GM19467 (cell line): ENCODE measurements around the gene CXorf58.

Experiments used
- ATAC-seq: cut with Tn5 transposase; IDR thresholded peaks from one replicate; pipeline ENCODE4 v1.9.1; 2021; ENCODE audit warnings: mild to moderate bottlenecking, moderate library complexity; ENCODE audit not compliant: unreplicated experiment

CXorf58 gene

DNA sequence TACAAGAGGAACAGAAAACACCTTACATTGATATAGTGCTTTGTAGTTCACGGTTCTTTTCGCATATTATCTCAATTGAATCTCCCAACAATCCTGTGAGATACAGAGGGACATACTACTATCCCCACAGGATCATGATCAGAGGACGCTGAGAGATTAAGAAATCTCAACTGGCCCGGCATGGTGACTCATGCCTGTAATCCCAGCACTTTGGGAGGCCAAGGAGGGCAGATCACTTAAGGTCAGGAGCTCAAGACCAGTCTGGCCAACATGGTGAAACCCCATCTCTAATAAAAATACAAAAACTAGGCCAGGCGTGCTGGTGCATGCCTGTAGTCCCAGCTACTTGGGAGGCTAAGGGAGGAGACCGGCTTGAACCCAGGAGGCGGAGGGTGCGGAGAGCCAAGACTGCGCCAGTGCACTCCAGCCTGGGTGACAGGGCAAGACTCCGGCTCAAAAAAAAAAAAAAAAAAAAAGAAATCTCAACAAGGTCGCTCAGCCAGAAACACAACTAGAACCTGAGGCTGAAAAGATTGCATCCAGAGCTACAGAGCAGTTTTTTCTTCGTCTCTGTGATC, 7.5 kb upstream of the CXorf58 start:
- no peak for ATAC-seq

DNA sequence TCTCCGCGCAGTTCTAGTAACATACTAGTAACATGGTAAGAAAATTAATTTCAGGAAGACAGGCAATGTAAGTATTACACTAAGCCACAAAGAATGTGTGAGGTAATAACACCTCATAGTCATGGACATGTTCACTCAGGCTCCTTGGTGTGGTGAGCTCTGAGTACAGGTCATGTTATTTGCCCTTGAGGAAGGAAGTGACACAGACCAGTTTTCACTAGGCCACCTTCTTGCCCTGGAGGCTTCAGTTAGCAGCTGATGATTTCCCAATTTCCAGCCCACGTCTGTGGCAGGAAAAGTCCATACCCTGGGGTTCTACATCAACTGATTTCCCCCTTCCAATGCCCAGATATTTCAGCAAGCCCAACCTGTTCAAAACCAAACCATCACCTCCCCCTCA, 6.7 kb upstream of the CXorf58 start:
- no peak for ATAC-seq

DNA sequence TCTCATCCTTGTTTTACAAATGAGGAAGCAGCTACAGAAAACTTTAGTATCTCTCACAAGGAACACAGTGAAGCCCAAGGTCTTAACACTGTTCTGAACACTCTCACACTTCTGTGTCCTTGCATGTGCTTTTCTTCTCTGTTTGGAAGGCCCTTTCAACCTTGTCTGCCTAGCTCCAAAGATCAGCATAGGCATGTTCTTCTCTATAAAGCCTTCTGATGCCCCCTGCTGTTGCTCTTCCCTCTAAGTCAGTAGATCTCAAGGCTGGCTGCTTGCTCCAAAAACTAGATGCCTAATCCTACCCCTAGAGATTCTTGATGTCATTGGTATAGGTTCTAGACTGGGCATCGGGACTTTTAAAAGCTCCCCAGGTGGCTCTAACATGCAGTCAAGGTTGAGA, 6.0 kb upstream of the CXorf58 start:
- ATAC-seq, result peak; percentile 49

DNA sequence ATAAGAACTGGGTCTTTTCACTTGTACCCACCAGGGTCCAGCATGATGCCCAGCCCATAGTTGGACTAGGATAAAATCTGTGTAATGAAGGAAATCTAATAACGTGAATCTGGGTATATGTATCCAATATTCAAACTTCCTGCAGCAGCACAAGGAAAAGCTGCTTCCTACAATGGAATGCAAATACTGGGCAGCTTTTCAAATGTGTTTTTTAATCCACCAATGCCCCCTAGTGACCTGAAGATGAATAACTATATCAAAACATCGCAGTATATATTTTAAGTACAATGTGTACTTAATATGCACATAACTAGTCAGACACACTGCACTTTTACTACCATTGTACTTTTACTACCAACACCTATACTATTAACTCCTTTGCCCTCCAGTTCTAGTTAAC, 5.4 kb upstream of the CXorf58 start:
- ATAC-seq, result no peak

DNA sequence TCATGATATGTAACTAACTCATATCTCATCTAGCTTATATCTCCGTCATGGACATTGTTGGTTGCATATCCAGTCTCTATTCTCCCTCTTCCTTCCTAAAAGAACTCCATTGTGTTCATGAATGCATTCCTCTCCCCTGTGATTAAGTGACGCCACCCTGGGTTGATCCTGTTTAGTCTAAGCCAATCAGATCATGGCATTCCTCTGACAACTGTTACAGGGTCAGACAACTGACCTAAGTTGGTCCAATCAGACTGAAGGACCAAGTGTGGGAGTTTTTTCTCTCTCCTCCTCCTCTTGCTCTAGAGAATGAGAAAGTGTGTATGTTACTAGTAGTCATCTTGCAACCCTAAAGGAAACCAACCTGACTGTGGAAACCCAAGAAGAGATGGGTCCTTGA, 3.7 kb upstream of the CXorf58 start:
- ATAC-seq, result no peak

DNA sequence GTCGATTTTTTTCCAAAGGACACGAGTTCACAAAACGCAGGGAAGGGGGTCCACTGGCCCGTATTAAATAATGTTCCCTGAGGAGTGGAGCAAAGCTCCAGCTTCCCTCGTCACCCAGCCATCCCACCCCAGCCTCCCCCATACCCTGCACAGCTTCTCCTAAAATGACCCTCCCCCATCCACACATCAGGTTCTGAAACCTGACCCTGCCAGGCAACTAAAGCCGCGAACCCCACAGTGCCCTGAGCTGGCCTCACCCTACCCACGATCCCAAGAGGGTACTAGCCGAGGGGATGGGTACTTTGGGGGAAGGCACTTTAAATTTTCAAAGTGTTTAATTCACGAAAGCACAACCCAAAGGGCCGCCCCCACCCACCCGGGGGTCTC, 702 bp upstream of the CXorf58 start:
- no peak for ATAC-seq

DNA sequence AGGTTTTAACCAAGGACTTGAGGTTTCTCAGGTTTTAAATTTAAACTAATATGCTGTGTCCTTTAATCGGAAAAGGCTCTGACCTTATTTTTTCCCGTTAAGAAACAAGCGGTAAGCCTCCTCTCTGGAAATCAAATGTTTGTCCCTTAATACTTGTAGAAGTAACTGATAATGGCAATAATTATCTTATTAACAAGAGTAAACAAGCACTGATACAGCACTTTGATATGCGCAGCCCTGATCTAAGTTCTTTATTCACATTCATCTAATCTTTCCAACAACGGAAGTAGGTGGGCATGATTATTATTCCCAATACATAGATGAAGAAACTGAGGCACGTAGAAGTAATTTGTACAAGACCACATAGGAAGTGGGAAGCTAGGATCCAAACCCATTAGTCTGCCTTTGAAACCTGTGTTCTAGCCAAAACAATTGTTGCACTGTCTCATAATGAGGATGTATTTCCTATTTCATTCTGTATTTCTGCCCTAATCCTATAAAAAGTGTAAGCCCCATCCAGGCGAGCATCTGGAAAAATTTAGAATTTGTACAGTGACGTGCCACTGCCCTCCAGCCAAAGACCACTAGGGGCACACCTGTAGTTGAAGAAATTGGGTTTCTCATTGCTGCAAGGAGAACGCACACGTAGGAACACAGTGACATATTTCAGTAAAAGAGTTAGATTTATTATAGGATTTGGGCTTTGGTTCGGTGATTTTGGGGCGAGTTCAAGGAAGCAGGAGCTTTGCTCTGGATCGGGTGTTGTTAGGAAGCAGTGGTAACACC, 606 bp downstream of the CXorf58 start:
- ATAC-seq, result no peak

DNA sequence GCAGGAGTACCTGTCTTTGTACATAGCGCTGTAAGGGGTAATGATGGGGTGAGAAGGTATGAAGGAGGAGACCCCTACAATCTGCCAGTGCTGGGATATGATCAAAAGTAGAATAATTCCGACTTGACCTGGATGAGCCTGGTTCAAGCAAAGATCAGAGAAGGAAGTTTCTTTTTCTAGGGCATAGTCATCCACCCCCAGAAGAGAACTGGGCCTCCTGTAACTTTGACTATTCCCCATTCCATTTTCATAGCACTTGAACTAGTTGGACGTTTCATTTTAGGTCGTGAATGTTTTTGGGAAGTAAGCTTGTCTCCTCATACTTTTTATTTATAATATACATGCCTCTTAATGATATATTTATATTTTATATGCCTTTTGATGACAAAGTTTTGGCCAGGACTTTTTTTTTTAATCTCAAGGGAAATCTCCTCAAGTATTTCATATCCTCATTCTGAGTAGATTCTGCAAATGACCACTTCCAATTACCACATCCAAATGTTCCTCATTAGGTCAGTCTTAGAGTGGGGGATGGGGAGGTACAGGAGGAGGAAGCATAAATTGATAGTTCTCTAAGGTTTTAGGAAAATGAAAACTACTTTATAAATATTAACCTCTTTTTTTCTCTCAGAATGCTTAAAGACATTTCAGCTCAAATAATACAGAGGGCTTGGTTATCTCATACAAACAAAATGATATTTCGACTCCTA, 3.5 kb downstream of the CXorf58 start:
- ATAC-seq, result no peak

DNA sequence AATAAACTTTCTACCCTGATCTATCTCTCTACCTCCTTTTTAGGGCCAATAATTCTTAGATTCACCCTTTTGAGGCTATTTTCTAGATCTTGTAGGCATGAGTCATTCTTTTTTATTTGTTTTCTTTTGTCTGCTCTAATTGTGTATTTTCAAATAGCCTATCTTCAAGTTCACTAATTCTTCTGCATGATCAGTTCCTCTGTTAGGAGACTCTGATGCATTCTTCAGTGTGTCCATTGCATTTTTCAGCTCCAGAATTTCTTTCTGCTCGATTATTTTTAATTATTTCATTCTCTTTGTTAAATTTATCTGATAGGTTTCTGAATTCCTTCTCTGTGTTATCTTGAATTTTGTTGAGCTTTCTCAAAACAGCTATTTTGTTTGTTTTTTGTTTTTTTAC, 11.3 kb downstream of the CXorf58 start:
- no peak for ATAC-seq

DNA sequence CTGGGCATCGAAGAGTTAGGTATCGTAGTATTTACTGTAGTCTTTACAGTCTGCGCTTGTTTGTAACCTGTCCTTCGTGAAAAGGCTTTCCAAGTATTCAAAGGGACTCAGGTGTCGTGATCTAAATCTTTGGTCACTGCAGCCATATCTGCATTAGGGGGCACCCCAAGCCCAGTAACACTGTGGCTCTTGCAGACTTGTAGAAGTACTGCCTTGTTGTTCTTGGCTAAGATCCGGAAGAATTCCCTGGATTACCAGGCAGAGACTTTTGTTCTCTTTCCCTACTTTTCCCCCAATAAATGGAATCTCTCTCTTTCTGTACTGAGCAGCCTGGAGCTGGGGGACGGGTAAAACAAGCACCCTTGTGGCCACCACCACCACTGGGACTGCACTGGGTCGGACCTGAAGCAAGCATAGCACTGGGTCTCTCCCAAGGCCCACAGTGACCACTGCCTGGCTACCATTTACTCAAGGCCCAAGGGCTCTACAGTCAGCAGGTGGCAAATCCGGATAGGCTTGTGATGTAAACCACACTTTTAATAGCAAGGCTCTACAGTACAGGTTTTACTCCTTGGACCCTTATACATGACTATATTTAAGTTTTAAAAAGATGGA, 12.0 kb downstream of the CXorf58 start:
- no peak for ATAC-seq

DNA sequence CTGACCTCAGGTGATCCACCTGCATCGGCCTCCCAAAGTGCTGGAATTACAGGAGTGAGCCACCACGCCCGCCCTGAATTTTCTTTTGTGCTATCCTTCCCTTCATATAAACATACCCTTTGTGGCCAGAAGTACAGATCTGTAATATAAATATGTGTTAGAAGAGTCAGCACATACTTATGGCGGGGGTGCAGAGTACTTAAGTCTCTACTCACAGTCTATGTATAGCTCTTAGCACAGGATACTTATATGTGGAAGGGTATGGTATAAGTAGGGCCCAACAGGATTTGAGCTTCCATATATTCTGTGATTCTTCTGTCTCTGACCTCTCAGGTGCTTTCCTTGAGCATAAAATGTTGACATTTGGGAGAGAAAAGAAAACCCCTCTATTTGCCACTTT, 18.2 kb downstream of the CXorf58 start:
- ATAC-seq, result no peak

DNA sequence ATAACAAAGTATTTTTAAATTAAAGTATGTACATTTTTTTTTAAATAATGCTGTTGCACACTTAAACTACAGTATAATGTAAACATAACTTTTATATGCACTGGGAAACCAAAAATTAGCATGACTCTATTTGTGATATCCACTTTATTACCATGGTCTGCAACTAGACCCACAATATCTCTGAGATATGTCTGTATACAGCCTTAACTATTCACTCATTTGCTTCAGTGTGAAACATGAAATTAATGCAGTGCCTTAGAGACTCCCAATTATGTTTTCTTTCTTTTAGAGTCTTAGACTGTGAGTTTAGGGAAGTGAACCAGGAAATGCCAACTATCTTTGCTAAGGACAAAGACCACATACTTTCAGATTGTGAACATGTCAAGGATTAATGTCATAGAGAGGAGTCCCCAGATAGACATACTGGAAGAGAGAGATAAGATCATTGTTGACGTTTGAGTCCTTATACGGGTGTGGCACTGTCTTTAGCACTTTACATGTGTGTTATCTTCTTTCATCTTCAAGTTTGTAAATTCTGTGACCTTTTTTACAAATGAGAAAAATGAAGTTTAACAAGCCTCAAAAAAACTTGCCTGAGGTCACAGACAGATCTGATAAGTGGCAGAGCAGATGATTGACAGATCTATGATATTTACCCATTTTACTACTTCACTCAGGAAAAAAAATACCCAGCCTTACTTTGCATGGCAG, 23.2 kb downstream of the CXorf58 start:
- no peak for ATAC-seq

DNA sequence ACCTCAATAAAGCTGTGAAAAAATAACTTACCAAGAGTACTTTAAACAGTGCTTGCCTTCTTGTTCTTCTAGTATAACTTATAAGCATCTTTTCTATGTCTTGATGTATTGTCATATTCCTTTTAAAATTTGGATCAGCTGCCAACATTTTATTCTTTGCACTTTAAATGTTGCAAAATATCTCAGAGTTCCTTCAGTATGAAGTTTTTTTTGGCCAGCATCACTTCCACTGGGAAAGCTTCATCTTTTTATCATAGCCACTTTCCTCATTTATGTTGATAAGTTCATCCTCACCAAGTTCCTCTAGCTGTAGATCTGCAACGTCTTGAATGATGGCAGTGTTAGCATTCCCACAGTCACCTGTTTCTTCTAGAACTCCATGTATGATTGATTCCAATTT, 24.2 kb downstream of the CXorf58 start:
- ATAC-seq, result no peak

DNA sequence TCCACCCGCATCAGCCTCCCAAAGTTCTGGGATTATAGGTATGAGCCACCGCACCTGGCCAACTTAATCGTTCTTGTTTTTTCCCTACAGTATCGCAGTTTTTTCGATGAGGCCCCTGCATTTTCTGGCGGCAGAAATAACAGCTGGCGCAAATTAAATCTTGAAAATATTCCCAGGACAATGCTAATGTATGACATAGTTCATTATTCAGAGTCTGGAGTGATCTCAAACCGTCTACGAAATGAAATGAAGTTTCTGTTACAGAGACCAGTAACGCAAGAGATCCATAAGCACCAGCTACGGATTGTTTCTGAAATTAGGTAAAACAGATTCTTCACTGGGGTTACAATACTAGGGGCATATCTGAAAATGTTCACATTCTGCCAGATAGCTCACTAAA, 27.3 kb downstream of the CXorf58 start:
- ATAC-seq, result no peak

DNA sequence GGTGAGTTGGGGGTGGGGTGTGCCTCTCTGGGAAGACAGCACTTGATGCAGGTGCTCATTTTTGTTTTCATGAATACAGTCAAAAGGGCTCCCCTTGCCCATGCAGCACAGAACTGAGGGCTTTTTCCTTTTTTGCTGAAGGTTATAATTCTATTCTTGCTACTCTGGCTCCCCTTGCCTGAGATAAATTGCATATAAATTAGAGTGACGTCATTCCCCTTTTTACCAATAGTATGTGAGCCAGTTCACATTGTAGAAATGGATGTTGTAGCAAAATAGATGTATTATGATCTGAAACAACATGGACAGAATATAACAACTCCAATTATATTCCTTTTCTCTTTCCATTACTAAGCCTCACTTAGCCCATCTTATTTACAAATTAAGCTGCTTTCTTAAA, 28.4 kb downstream of the CXorf58 start:
- ATAC-seq, result no peak

DNA sequence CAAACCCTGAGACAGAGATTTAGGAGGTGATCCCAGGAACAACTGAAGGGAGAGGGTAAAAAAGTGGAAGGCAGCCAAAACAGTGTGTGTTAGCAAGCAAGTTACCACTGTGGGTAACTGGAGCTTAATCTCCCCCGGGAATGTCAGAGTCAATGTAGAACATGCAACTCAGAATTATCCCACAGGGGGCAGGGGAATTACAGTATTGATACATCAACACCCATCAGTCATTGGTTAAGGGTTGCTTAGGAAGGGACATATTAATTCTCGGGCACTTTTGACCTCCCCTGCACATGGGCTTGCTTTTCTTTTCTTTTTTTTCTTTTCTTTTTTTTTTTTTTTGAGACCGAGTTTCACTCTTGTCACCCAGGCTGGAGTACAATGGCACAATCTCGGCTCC, 29.3 kb downstream of the CXorf58 start:
- no peak for ATAC-seq

DNA sequence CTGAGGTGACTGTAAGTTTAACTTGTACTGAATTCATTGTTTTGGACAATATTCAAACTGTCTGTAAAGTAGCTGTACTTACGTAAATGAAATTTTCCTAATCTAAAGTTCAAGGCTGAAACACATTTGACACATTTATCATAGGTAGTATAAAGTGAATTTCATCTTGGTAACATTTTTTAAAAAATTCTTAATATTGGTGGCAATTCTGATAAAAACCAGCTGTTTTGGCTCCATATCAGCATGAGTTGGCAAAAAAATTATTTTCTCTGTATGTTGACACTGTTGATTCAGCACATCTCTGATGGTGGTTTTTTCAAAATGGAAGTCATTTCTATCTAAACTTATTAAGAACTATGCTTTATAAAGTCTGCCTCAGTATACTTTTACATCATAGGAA, 30.9 kb downstream of the CXorf58 start:
- no peak for ATAC-seq

DNA sequence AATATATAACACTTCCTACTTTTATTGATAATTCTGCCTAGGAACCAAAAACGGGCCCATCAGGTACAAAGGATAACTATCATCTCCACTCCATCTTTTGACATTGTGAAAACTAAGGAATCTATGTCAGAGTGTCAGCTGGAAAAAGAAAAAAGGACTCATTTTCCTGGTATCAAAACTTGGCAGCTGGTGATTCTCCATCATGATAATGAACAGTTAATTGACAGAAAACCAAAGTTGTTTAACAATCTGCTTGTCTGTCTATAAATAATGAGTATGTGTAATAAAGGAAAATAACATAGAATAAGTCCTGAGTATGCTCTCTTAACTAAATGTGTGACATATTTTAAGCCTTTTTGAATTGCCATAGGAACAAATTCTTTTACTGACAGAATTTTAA, 31.4 kb downstream of the CXorf58 start:
- no peak for ATAC-seq

DNA sequence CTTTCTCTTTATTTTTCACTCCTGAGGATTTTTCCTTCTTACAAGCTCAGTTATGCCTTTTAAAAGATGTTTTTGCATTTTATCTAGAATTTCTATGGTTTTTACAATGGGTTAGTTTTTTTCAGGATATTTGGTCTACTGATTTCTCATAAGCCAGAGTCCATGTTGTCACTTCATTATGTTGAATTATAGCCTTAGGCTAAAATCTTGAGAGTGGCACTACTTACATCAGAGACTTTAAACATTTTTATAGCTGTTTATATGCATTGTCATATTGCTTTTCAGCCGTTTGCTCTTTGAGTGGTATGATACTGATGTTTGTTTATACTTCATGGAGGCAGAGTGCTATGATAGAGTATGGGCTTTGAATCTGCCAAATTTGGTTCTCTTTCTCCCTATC, 36.4 kb downstream of the CXorf58 start:
- no peak for ATAC-seq

DNA sequence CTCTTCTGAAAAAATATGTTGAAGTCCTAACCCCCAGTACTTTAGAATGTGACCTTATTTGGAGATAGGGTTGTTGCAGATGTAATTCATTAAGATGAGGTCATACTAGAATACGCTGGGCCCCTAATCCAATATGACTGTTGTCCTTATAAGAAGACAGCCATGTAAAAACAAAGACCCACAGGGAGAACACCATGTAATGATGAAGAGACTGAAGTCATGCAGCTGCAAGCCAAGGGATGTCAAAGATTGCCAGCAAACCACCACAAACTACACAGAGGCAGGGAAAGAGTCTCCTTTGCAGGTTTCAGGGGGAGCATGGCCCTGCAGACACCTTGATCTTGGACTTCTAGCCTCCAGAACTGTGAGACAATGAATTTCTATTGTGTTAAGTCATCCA, 37.4 kb downstream of the CXorf58 start:
- ATAC-seq, result no peak

DNA sequence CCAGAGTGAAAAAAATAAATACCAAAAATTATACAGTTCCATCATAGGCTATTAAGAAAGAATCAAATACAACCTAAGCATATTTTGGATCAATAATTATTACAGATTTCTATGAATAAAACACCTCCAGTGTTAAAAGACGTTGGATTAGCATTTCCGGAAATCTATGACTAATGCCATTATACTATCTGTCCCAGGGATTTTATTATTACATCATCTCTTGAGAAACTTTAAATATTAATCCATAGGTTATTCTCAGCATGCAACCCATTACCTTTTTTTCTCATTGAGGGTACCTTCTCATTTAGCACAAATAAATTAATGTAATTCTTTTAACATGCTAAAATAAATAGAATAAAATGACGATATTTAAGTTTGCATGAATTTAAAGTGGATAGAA, 44.6 kb downstream of the CXorf58 start:
- ATAC-seq, result no peak
